ENCODE measurements around the gene PLXNA2. TPM values are rescaled to one million over a fixed set of nuclear protein-coding genes. Genes with fewer than 3 reads are reported as not detected.
A peak's percentile ranks its signal among the peaks of the same experiment; 100 is the strongest.

Gene PLXNA2
- total and polyA plus RNA-seq, 2 of the 8 experiments (the other 6 are each of a cell fraction or from before 2014, with no cell fraction given): 0.33 to 1.5 TPM

GRCh38 chr1:208194944-208195343 lies 49.2 kb downstream of the PLXNA2 start:
- Histone ChIP-seq H3K56ac (replicated peaks; ENCODE audit: insufficient read length, low read depth, low read length) (no peak overlapping the region), H3K14ac (ENCODE audit: insufficient read length) (no peak overlapping the region), H2BK5ac (ENCODE audit: low read depth, low read length) (no peak overlapping the region), H3K27ac (ENCODE audit: low read depth, low read length) (no peak overlapping the region), H4K8ac (ENCODE audit: extremely low read depth, insufficient read depth, low read length) (no peak overlapping the region), H2AK5ac (ENCODE audit: low read depth, low read length) (no peak overlapping the region), H3K18ac (ENCODE audit: extremely low read depth, low read length) (no peak overlapping the region), H3K23me2 (ENCODE audit: low read depth, low read length) (no peaks in the 10 kb centered on the region), H3K23ac (ENCODE audit: insufficient read length) (no peak overlapping the region), H2BK120ac (replicated peaks; ENCODE audit: low read depth, low read length) (no peak overlapping the region), H3K4me2 (ENCODE audit: insufficient read depth in 1 of 2, low read depth in 2 of 2, low read length in 2 of 2) (no peak overlapping the region), H2AFZ (ENCODE audit: low read length) (no peak overlapping the region), H4K20me1 (replicated peaks in 1 of 2; ENCODE audit: control insufficient read depth in 1 of 2, insufficient read depth in 2 of 2, low read length in 2 of 2) (no peaks in the 10 kb centered on the region), H3K36me3 (ENCODE audit: control insufficient read depth in 2 of 4, insufficient read depth in 4 of 4, low read length in 3 of 4) (no peaks in the 10 kb centered on the region), H3K4me3 (ENCODE audit: extremely low read depth in 1 of 4, insufficient read depth in 2 of 4, low read depth in 3 of 4, low read length in 4 of 4) (no peak overlapping the region), H2BK12ac (ENCODE audit: low read depth, low read length) (no peak overlapping the region), H4K5ac (ENCODE audit: insufficient read length, low read depth, low read length) (no peak overlapping the region), H3K79me1 (ENCODE audit: low read depth, low read length) (no peaks in the 10 kb centered on the region), H3K27me3 (replicated peaks in 1 of 4; ENCODE audit: control insufficient read depth in 3 of 4, extremely low read depth in 1 of 4, insufficient read depth in 3 of 4, low read length in 3 of 4) (no peaks in the 10 kb centered on the region), H3K9ac (replicated peaks in 1 of 4; ENCODE audit: extremely low read depth in 1 of 4, low read depth in 3 of 4, low read length in 3 of 4) (no peak overlapping the region), H4K91ac (replicated peaks; ENCODE audit: insufficient read length, low read length) (no peak overlapping the region), H3K79me2 (ENCODE audit: control insufficient read depth in 1 of 2, insufficient read depth in 2 of 2, low read length in 2 of 2) (no peaks in the 10 kb centered on the region), H3K4me1 (replicated peaks in 1 of 4; ENCODE audit: control insufficient read depth in 3 of 4, insufficient read depth in 4 of 4, low read length in 3 of 4) (peaks cover 0 to 7% (median 0%) of the 10 kb centered on the region in 4 experiments; a peak in 1 of 7 replicates), H3K9me3 (ENCODE audit: insufficient read depth in 2 of 2, low read depth in 1 of 2, low read length in 1 of 2) (no peaks in the 10 kb centered on the region), H3K4ac (replicated peaks; ENCODE audit: insufficient read length, low read depth, low read length) (no peak overlapping the region), H2BK15ac (ENCODE audit: low read length) (0 out of 2 replicates have a peak overlapping the region, but pooled peaks have one; percentile 18), H2BK20ac (ENCODE audit: low read length) (no peak overlapping the region)
- POLR2A ChIA-PET (ENCODE audit: partially characterized antibody): no interaction called here
- 87% methylated on average over 3 of the region's 3 CpGs; no CpG with 5 or more reads in 1 of the 2 experiments for WGBS, 2 experiments (ENCODE audit: extremely low coverage in 1 of 2, insufficient coverage in 1 of 2, insufficient read length in 1 of 2, insufficient replicate concordance in 2 of 2, low coverage in 1 of 2, low lambda C conversion rate in 2 of 2, missing lambda C conversion rate in 1 of 2)
- no peak for TF ChIP-seq HDAC6 (IDR thresholded peaks at IDR 0.05; ENCODE audit: low read depth, low read length)
- no peak for TF ChIP-seq MAFK (IDR thresholded peaks at IDR 0.05; ENCODE audit: low read depth, low read length)
- no peak for TF ChIP-seq TAF1 (IDR thresholded peaks at IDR 0.05; ENCODE audit: low read depth, low read length)
- no peak for TF ChIP-seq SIN3A (conservative IDR thresholded peaks at IDR 0.05 in 1 of 2, IDR thresholded peaks at IDR 0.05 in 1 of 2; ENCODE audit: low read depth in 1 of 2, low read length in 2 of 2)
- no peak for TF ChIP-seq TCF12 (IDR thresholded peaks at IDR 0.05; ENCODE audit: low read depth, low read length)
- no peak for TF ChIP-seq JUND (IDR thresholded peaks at IDR 0.05; ENCODE audit: low read length)
- no peak for TF ChIP-seq ATF2 (IDR thresholded peaks at IDR 0.05; ENCODE audit: low read length)
- no peak for TF ChIP-seq EP300 (IDR thresholded peaks at IDR 0.05; ENCODE audit: borderline replicate concordance in 1 of 2, low read depth in 2 of 2, low read length in 2 of 2)
- TF ChIP-seq GTF2F1 (IDR thresholded peaks at IDR 0.05; ENCODE audit: borderline replicate concordance, low read depth, low read length): no peak
- no peak for TF ChIP-seq KDM4A (IDR thresholded peaks at IDR 0.05; ENCODE audit: low read depth, low read length, severe bottlenecking)
- CTCF ChIA-PET (ENCODE audit: partially characterized antibody): interaction anchor here (0.8 to 2.8 kb wide), 9 partner anchors 12 to 201 kb away, joined by 3 to 9 read pairs (median 4); no protein-coding TSS in a partner anchor
- FAIRE-seq: no peak
- no peak for DNase-seq (ENCODE audit: low read depth in 1 of 2, low spot score in 2 of 2)
